Measurements from ENCODE around the gene SKAP1.

SKAP1 gene

DNA sequence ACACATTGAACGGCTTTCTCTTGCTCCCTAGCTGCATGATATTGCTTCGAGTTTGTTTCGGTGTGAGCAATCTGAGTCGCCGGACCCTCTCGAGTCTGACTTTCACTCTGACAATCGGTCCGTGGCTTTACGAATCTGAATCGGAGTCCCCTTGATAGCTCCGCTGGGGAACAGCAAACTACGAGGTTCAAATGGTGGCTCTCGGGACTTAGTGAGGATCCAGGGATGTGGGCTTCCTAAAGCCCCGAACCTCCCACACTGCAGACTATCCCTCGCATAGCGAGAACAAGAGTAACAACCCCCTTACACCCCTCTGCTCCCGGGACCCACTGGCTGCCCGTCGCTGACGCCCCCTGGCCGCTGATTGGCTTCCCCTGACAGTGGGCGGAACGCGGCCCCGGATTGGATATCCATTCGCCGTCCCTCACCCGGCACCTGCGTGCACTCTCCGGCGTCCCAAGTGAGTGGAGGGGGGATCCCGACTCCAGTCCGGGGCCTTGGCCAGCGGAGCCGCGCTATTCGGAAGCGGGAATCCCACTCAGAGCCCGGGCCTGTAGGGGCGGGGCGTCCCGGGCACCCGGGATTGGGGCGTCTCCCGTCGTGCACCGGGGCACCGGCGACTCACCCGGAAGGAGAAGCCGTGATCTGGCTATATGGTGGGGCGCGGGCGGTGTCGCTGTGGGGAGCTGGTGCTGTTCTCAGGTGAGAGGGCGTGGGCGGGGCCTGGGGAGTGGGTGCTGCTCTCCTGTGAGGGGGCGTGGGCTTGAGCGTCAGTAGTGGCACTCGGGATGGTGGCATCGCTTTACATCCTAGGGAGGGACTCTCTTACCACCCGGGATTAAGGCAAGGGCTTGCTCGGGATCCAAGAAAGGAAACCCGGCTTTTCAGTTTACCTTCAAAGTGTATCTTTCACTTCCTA, 322.6 kb downstream of the SKAP1 start, which contains the start of gene SNX11:
SNX11 (plus strand) TSS at position 630 of the 919 bp plus-strand sequence. CDS start 4,278 bp downstream, outside the sequence.
- peaks cover 19% of the 10 kb centered on the region for H3K36me3 Mint-ChIP-seq (ENCODE audit: insufficient read depth)
- H3K9me3 Mint-ChIP-seq: no peaks in the 10 kb centered on the region
- H3K27me3 Mint-ChIP-seq: no peaks in the 10 kb centered on the region
- H3K27ac Mint-ChIP-seq (ENCODE audit: low read depth): peak within 1 kb of the TSS; percentile 85
- peak; percentile 79 to 82 for DNase-seq (ENCODE audit: low spot score in 2 of 2)
- H3K4me3 Mint-ChIP-seq: peak within 1 kb of the TSS; percentile 89
- H3K4me1 Mint-ChIP-seq: peaks cover 59% of the 10 kb centered on the region
- peak; percentile 90 for ATAC-seq (replicated peaks; ENCODE audit: extremely low read depth, poor library complexity, severe bottlenecking)

DNA sequence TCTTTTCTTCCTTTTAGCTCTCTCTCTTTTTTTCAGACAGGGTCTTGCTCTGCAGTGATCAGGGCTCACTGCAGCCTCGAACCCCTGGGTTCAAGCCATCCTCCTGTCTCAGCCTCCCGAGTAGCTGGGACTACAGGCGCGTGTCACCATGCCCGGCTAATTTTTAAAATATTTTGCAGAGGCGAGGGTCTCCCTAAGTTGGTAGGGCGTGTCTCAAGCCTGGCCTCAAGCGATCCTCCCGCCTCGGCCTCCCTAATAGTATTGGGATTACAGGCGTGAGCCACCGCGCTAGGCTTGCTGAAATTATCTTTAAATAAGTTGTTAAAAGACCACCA, 323.2 kb downstream of the SKAP1 start:
- Mint-ChIP-seq H3K4me3 (peak overlapping the region; percentile 89), H3K36me3 (ENCODE audit: insufficient read depth) (peaks cover 15% of the 10 kb centered on the region), H3K9me3 (no peaks in the 10 kb centered on the region), H3K27me3 (no peaks in the 10 kb centered on the region), H3K4me1 (peaks cover 52% of the 10 kb centered on the region), H3K27ac (ENCODE audit: low read depth) (peak overlapping the region; percentile 85)
- no peak for DNase-seq (ENCODE audit: low spot score in 2 of 2)
- ATAC-seq (replicated peaks; ENCODE audit: extremely low read depth, poor library complexity, severe bottlenecking): no peak

DNA sequence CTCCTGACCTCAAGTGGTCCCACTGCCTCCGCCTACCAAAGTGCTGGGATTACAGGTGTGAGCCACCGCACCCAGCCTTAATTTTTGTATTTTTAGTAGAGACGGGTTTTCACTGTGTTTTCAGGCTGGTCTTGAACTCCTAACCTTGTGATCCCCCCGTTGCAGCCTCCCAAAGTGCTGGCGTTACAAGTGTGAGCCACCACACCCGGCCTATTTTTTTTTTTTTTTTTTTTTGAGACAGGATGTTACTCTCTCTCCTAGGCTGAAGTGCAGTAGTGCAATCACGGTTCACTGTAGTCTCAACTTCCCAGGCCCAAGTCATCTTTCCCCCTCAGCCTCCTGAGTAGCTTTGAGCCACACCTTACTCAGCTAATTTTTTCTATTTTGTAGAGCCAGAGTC, 325.6 kb downstream of the SKAP1 start:
- no peak overlapping the region for H3K27ac Mint-ChIP-seq (ENCODE audit: low read depth)
- H3K4me1 Mint-ChIP-seq: peaks cover 51% of the 10 kb centered on the region
- DNase-seq (ENCODE audit: low spot score in 2 of 2) (no peak), ATAC-seq (replicated peaks; ENCODE audit: extremely low read depth, poor library complexity, severe bottlenecking) (no peak)
- H3K9me3 Mint-ChIP-seq: no peaks in the 10 kb centered on the region
- no peak overlapping the region for H3K4me3 Mint-ChIP-seq
- no peaks in the 10 kb centered on the region for H3K27me3 Mint-ChIP-seq
- H3K36me3 Mint-ChIP-seq (ENCODE audit: insufficient read depth): peaks cover 20% of the 10 kb centered on the region

DNA sequence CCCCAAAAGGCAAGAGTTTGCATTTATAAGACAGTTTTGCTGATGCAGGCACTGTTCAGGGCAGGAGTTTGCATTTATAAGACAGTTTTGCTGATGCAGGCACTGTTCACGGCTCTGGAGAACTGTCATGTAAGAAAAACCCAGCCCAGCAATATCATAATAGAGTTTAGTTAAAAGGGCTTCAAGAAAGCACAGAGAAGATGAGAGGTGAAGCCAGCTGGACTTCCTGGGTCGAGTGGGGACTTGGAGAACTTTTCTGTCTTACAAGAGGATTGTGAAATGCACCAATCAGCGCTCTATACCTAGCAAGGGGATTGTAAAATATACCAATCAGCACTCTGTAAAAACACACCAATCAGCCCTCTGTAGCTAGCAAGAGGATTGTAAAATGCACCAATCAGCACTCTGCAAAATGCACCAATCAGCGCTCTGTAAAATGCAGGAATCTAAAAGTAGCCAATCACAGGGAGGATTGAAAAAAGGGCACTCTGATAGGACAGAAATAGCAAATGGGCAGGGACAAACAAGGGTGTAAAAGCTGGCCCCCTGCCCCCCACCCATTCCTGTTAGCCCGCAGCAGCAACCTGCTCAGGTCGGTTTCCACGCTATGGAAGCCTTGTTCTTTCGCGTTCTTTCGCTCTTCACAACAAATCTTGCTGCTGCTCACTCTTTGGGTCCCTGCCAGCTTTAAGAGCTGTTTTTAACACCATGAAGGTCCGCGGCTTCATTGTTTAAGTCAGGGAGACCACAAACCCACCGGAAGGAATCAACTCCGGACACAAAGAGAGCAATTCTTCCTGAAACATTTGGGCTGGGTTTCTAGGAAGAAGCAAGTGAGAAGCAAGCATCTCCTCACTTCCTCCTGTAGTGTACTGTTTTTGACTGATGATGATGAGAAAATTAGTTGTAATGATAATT, 327.0 kb downstream of the SKAP1 start:
- no peak for DNase-seq (ENCODE audit: low spot score in 2 of 2)
- H3K36me3 Mint-ChIP-seq (ENCODE audit: insufficient read depth): peaks cover 20% of the 10 kb centered on the region
- H3K4me1 Mint-ChIP-seq: peaks cover 42% of the 10 kb centered on the region
- ATAC-seq (replicated peaks; ENCODE audit: extremely low read depth, poor library complexity, severe bottlenecking): no peak
- peak overlapping the region; percentile 32 for H3K27ac Mint-ChIP-seq (ENCODE audit: low read depth)
- peak overlapping the region; percentile 87 for H3K4me3 Mint-ChIP-seq
- H3K9me3 Mint-ChIP-seq: no peaks in the 10 kb centered on the region
- no peaks in the 10 kb centered on the region for H3K27me3 Mint-ChIP-seq

DNA sequence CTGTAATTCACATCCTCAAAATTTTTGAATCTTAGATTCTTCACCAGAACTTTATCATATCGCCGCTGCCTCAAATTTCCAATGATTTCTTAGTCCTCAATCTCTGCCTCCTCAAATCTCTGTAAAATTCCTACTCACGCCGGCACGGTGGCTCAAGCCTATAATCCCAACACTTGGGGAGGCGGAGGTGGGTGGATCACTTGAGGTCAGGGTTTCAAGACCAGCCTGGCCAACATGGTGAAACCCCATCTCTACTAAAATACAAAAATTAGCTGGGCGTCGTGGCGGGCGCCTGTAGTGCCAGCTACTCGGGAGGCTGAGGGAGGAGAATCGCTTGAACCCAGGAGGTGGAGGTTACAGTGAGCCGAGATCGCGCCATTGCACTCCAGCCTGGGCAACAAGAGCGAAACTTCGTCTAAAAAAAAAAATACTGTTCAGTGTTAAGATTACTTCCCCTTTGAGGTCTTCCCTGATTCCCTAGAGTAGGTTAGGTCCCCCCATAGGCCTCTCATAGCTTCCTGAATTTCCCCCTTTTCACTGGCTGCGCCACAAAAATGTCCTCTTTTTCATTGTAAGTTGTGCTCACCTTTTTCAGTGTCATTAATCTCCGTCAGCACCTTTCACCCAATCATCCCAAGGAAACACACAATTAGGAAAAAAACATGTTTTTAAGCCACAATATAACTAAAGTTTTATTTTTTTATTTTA, 327.8 kb downstream of the SKAP1 start:
- DNase-seq (ENCODE audit: low spot score in 2 of 2) (no peak), ATAC-seq (replicated peaks; ENCODE audit: extremely low read depth, poor library complexity, severe bottlenecking) (no peak)
- Mint-ChIP-seq H3K36me3 (ENCODE audit: insufficient read depth) (peaks cover 14% of the 10 kb centered on the region), H3K4me1 (peaks cover 37% of the 10 kb centered on the region), H3K4me3 (peak overlapping the region; percentile 87), H3K27ac (ENCODE audit: low read depth) (peak overlapping the region; percentile 32), H3K9me3 (no peaks in the 10 kb centered on the region), H3K27me3 (no peaks in the 10 kb centered on the region)

DNA sequence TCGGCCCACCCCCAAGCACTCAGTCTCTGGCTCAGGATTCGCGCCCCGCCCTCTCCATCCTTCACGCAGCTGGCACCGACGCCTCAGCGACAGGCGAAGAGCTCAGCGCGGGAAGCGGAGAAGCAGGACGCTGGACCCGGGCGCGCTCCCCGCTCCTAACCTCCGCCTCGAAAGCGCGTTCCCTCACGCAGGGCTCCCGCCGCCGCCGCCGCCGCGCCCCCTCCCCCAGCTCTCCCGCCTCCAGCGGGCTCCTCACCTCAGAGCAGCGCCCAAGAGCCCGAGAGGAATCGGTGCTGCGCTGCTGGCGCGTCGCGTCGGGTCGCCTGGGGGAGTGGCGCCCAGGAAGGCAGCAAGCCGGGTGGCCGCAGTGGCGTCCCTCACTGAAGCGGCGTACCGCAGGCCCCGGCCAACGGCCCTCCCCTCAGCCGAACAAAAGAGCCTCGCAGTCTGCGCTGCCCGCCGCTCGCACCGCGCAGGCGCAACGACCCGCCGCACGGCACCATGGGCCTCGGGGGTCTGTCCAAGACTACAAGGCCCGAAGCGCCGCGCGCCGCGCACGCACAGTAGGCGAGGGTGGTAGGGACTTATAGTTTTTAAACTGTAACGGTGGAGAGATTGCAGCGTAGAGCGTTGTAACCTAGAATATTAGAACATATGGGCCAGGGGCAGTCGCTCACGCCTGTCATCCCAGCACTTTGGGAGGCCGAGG, 328.8 kb downstream of the SKAP1 start, which contains the start of gene CBX1:
CBX1 (minus strand) TSS at position 467 of the 709 bp plus-strand sequence. CDS start 24,474 bp downstream, outside the sequence.
- ATAC-seq (replicated peaks; ENCODE audit: extremely low read depth, poor library complexity, severe bottlenecking) (peak; percentile 98), DNase-seq (ENCODE audit: low spot score in 2 of 2) (peak; percentile 82 to 85)
- peaks cover 29% of the 10 kb centered on the region for H3K4me1 Mint-ChIP-seq

DNA sequence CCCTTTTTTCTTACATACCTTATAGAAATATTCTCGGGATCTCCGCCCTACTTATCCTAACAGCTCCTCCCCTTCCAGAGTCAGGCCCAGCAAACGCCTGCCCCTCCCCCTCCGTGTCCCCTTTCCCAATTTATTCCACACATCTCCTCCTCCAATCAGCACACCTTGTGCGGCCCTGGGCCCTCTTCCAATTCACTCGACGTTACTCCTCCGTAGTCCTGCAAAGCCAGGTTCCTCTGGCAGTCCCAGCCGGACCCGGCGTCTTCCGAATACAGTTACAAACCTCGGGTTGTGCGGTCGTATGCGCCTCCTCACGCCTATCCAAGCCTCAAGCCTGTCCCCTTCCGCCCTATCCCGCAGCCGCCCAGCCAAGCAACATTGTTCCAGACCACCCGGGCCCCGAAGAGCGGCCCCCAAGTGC, 329.4 kb downstream of the SKAP1 start:
- Mint-ChIP-seq H3K27ac (ENCODE audit: low read depth) (peak overlapping the region; percentile 81), H3K4me3 (peak overlapping the region; percentile 87), H3K36me3 (ENCODE audit: insufficient read depth) (peaks cover 12% of the 10 kb centered on the region), H3K27me3 (no peaks in the 10 kb centered on the region), H3K9me3 (no peaks in the 10 kb centered on the region), H3K4me1 (peaks cover 29% of the 10 kb centered on the region)
- ATAC-seq (replicated peaks; ENCODE audit: extremely low read depth, poor library complexity, severe bottlenecking) (no peak), DNase-seq (ENCODE audit: low spot score in 2 of 2) (no peak)

More for the DNA sequence above, 328.8 kb downstream of the SKAP1 start, which contains the start of gene CBX1:
- H3K9me3 Mint-ChIP-seq: no peaks in the 10 kb centered on the region
- H3K36me3 Mint-ChIP-seq (ENCODE audit: insufficient read depth): peaks cover 12% of the 10 kb centered on the region
- peak within 1 kb of the TSS; percentile 87 for H3K4me3 Mint-ChIP-seq
- H3K27me3 Mint-ChIP-seq: no peaks in the 10 kb centered on the region
- peak within 1 kb of the TSS; percentile 81 for H3K27ac Mint-ChIP-seq (ENCODE audit: low read depth)

DNA sequence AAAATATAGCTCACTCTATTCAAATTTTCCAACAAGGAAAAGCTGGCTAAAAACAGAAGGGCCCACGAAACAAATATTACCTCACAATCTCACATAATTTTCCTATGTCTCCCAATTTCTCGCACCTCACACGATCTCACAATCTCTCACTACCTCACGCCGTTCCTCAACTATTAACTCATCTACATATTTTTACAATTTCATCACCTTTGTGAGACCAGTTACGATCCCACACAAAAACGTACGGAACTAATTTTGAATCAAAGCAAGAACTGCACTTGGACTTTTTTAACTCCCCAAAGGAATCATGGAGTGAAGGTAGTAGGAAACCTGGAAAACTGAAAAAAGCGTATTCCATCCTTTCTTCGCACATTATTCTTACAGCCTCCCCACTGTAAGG, 329.9 kb downstream of the SKAP1 start:
- Mint-ChIP-seq H3K36me3 (ENCODE audit: insufficient read depth) (peaks cover 12% of the 10 kb centered on the region), H3K9me3 (no peaks in the 10 kb centered on the region), H3K27ac (ENCODE audit: low read depth) (no peak overlapping the region), H3K27me3 (no peaks in the 10 kb centered on the region), H3K4me3 (peak overlapping the region; percentile 87), H3K4me1 (peaks cover 29% of the 10 kb centered on the region)
- ATAC-seq (replicated peaks; ENCODE audit: extremely low read depth, poor library complexity, severe bottlenecking) (no peak), DNase-seq (ENCODE audit: low spot score in 2 of 2) (no peak)

DNA sequence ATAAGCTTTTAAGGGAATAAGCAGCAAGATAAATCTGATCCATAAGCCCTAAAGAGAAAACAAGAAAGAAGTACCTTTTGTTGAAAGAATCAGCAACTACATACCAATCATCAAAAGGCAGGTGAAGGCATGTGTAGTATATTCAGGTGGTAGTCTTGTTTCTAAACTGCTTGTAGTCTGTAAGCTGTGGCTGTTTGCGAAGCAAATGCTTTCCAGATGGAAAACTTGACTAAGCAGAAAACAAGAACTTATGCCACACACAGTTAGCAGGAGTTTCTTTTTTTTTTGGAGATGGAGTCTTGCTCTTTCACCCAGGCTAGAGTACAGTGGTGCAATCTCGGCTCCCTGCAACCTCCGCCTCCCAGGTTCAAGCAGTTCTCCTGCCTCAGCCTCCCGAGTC, 334.4 kb downstream of the SKAP1 start:
- H3K36me3 Mint-ChIP-seq (ENCODE audit: insufficient read depth): peaks cover 7% of the 10 kb centered on the region
- H3K9me3 Mint-ChIP-seq: no peaks in the 10 kb centered on the region
- ATAC-seq (replicated peaks; ENCODE audit: extremely low read depth, poor library complexity, severe bottlenecking) (no peak), DNase-seq (ENCODE audit: low spot score in 2 of 2) (no peak)
- H3K27me3 Mint-ChIP-seq: no peaks in the 10 kb centered on the region
- peaks cover 8% of the 10 kb centered on the region for H3K4me1 Mint-ChIP-seq
- no peak overlapping the region for H3K4me3 Mint-ChIP-seq
- no peak overlapping the region for H3K27ac Mint-ChIP-seq (ENCODE audit: low read depth)

DNA sequence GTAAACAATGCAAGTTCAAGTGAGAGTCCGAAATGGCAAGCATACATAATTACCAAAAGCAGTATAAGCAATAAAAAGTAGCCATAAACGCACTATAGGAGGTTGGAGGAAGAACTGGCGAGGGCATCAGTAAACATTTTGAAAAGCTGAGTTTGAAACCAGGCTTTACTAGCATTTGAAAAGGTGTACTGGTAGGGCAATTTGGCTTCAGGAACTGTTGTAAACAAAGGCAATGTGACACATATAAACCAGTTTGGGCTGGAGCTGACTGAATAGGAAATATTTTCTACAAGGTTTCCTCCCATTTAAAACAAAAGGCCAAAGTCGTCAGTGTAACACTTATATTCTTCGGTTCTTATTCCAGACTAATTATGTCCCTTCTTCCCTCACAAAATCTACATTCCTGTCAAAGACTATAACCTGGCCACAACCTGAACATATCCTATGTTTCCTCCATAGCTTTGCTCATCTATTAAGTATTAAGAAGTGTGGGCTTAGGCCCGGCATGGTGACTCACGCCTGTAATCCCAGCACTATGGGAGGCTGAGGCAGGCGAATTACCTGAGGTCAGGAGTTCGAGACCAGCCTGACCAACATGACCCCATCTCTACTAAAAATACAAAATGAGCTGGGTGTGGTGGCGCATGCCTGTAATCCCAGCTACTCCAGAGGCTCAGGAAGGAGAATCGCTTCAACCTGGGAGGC, 336.5 kb downstream of the SKAP1 start:
- Mint-ChIP-seq H3K27ac (ENCODE audit: low read depth) (no peak overlapping the region), H3K36me3 (ENCODE audit: insufficient read depth) (peaks cover 6% of the 10 kb centered on the region), H3K4me3 (no peak overlapping the region), H3K27me3 (no peaks in the 10 kb centered on the region), H3K4me1 (no peaks in the 10 kb centered on the region), H3K9me3 (no peaks in the 10 kb centered on the region)
- ATAC-seq (replicated peaks; ENCODE audit: extremely low read depth, poor library complexity, severe bottlenecking): no peak
- DNase-seq (ENCODE audit: low spot score in 2 of 2): no peak

DNA sequence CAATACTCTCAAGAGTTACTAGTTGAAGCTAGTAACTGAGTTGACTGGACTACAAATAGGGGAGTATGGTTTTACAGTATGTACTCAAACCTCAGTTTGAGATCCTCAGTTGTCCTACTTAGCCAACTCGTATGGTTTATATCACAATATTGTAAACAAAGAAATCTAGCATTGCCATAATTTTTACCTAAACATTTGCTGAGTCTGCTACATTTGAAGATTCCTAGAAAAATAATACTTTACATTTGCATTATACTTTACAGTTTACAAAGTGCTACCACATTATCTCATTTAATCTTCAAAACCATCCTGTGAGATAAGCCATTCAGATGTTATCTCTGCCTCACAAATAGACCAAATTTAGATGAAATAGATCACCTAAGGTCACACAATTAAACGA, 345.1 kb downstream of the SKAP1 start:
- Mint-ChIP-seq H3K27ac (ENCODE audit: low read depth) (no peak overlapping the region), H3K36me3 (ENCODE audit: insufficient read depth) (no peaks in the 10 kb centered on the region), H3K4me3 (no peak overlapping the region), H3K9me3 (no peaks in the 10 kb centered on the region), H3K4me1 (no peaks in the 10 kb centered on the region), H3K27me3 (no peaks in the 10 kb centered on the region)
- no peak for ATAC-seq (replicated peaks; ENCODE audit: extremely low read depth, poor library complexity, severe bottlenecking)
- DNase-seq (ENCODE audit: low spot score in 2 of 2): no peak
